Esophagus muscularis mucosa (tissue), 3 donors: ENCODE measurements around the gene FDX2.

ENCODE experiments used
- POLR2AphosphoS5 ChIP-seq, 2 donors: sonication (generic); formaldehyde crosslinking; IDR thresholded peaks; one replicate each; pipeline ENCODE4 v1.6.1; 2017; ENCODE audit warnings: antibody characterized with exemption in 2 of 2
- TF ChIP-seq, protein P1 (sequence below), 3 experiments: fragments of 200-600 bp in 2 of 3; fragments of 450-650 bp in 1 of 3; sonication (generic) in 2 of 3; IDR thresholded peaks; one replicate each; pipeline ENCODE4 v1.5.1; 2017 to 2019; ENCODE audit warnings: antibody characterized with exemption in 3 of 3, mild to moderate bottlenecking in 2 of 3, moderate library complexity in 1 of 3

GRCh38 chr19:10339380-10339960 is 23.7 kb upstream of the FDX2 start, which contains the start of gene ICAM3:
- TF ChIP-seq, protein P1, sequence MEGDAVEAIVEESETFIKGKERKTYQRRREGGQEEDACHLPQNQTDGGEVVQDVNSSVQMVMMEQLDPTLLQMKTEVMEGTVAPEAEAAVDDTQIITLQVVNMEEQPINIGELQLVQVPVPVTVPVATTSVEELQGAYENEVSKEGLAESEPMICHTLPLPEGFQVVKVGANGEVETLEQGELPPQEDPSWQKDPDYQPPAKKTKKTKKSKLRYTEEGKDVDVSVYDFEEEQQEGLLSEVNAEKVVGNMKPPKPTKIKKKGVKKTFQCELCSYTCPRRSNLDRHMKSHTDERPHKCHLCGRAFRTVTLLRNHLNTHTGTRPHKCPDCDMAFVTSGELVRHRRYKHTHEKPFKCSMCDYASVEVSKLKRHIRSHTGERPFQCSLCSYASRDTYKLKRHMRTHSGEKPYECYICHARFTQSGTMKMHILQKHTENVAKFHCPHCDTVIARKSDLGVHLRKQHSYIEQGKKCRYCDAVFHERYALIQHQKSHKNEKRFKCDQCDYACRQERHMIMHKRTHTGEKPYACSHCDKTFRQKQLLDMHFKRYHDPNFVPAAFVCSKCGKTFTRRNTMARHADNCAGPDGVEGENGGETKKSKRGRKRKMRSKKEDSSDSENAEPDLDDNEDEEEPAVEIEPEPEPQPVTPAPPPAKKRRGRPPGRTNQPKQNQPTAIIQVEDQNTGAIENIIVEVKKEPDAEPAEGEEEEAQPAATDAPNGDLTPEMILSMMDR (IDR thresholded peaks at IDR 0.05), result no peak
- TF ChIP-seq POLR2AphosphoS5 (IDR thresholded peaks at IDR 0.05), result no peak
